Right kidney (tissue), 1 donor: ENCODE results near the gene AP1S1.
"Not testable (repeated sequence)": the region's sequence is repeated elsewhere in the genome, so short reads cannot be mapped to it uniquely, and the experiment has no call there.

ENCODE experiments used
- DNase-seq: peaks from one replicate; pipeline ENCODE4 v3.0.0-alpha.2; 2016

AP1S1 gene

GRCh38 chr7:101123703-101124068 is 30.6 kb upstream of the AP1S1 start:
- DNase-seq, result no peak

DNA sequence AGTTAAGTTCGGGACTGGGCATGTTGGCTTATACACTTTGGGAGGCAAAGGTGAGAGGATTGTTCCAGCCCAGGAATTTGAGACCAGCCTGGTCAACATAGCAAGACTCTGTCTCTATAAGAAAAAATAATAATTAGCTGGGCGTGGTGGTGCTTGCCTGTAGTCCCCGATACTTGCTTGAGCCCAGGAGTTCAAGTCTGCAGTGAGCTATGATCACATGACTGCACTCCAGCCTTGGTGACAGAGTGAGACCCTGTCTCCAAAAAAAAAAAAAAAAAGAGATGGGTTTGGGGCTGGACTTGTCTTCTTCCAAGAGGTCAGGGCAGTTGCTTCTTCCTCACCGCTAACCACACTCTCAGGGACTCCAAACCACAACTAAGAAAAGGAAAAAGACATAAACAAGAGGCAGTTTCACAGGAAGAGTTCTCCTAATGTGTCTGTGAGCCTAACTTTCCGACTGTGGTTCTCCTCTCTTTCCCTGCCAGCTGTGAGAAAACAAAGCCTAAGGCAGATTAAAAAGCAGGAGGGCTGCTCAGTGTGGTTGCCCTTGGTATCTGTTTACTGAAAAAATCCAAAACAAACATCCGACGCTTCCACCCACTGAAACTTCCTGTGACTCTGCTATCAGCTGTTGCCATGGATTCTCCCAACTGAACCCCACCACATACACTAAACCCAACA is 29.8 kb upstream of the AP1S1 start:
- no peak for DNase-seq

DNA sequence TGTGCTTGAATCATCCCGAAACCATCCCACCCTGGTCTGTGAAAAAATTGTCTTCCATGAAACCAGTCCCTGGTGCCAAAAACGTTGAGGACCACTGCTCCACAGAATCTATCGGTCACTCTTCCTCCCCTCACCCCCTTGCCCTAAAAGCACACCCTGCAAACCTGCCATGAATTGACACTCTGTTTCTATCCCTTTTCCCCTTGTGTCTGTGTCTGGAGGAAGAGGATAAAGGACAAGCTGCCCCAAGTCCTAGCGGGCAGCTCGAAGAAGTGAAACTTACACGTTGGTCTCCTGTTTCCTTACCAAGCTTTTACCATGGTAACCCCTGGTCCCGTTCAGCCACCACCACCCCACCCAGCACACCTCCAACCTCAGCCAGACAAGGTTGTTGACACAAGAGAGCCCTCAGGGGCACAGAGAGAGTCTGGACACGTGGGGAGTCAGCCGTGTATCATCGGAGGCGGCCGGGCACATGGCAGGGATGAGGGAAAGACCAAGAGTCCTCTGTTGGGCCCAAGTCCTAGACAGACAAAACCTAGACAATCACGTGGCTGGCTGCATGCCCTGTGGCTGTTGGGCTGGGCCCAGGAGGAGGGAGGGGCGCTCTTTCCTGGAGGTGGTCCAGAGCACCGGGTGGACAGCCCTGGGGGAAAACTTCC is 28.2 kb upstream of the AP1S1 start:
- no peak for DNase-seq

GRCh38 chr7:101126651-101127459 is 27.4 kb upstream of the AP1S1 start, which contains the start of gene SERPINE1:
TSS of gene SERPINE1 (plus strand) at chr7:101127104. CDS start at chr7:101128394, 1,290 bp downstream.
- peak; percentile 76 for DNase-seq

DNA sequence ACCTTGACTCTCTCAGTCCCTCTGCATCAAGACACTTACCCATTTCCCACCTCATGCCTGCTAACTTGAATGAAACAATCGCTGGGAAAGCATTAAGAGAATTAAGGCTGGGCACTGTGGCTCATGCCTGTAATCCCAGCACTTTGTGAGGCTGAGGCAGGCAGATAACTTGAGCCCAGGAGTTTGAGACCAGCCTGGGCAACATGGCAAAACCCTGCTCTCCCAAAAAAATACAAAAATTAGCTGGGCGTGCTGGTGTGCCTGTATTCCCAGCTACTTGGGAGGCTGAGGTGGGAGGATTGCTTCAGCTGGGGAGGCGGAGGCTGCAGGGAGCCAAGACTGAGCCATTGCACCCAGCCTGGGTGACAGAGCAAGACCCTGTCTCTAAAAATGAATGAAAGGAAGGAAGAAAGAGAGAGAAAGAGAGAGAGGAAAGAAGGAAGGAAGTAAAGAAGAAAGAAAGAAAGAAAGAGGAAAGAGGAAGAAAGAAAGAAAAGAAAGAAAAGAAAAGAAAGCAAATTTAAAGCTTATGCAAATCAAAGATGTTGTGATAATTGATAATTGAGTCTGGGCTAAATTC is 26.7 kb upstream of the AP1S1 start:
- DNase-seq, result no peak

DNA sequence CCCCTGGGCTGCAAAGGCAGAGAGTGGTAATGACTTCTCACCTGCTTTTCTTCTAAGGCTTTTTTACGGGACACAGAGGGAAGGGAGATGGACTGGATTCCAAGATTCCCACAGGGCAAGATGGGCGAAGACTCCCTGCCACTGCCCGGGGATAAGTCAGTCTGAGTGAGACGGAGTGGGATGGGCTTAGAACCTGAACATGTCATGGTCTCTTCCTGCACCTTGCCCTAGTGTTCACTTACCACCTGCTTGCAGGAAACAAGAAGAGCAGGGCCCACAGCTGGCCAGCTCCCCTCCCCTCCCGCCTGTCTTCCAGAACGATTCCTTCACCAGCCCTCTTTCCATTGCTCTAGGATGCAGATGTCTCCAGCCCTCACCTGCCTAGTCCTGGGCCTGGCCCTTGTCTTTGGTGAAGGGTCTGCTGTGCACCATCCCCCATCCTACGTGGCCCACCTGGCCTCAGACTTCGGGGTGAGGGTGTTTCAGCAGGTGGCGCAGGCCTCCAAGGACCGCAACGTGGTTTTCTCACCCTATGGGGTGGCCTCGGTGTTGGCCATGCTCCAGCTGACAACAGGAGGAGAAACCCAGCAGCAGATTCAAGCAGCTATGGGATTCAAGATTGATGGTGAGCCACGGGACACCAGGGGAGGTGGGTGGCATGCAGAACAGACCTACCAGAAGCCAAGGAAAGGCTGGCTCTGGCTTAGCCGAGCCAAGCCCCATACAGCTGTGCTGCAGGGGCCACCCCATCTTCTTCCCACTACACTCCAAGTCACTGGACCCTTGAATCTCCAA is 26.0 kb upstream of the AP1S1 start:
- no peak for DNase-seq

DNA sequence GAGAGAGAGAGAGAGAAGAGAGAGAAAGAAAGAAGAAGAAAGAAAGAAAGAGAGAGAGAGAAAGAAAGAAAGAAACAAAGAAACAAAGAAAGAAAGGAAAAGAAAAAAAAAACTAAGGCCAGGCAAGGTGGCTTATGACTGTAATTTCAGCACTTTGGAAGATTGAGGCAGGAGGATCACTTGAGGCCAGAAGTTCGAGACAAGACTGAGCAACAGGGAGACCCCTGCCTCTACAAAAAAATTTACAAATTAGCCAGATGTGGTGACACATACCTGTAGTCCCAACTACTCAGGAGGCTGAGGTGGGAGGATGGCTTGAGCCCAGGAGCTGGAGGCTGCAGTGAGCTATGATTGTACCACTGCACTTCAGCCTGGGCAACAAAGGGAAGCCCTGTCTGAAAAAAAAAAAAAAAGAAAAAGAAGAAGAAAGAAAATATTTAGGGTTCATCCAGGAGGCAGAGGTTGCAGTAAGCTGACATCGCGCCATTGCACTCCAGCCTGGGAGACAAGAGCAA is 24.6 kb upstream of the AP1S1 start:
- DNase-seq, result no peak

GRCh38 chr7:101132626-101133600 is 21.4 kb upstream of the AP1S1 start:
- DNase-seq, result not testable (repeated sequence)

DNA sequence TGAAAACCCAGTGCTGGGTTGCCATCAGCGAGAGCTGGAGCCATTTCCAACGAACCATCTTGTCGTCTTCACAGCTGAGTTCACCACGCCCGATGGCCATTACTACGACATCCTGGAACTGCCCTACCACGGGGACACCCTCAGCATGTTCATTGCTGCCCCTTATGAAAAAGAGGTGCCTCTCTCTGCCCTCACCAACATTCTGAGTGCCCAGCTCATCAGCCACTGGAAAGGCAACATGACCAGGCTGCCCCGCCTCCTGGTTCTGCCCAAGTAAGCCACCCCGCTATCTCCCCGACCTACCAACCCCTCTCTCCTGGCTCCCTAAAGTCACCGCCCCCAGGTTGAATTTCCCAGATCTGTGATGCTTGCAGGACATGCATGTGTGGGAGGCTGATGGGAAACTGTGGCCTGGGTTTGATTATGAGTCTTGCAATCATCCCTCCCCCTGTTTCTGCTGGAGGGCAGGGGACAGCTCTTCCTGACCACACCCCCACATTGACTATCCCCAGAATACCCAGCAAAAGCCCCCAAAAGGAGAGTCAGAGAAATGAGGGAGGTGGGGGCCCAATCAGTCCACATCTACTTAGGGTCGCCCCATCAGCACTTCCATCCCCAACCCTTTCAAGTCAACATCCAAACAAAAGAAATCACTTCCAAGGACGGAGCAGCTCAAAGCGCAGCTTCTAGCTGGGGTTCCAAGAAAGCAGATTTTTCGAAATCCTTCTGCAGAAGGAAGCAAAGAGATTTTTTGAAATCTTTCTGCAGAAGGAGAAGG is 20.5 kb upstream of the AP1S1 start:
- no peak for DNase-seq

DNA sequence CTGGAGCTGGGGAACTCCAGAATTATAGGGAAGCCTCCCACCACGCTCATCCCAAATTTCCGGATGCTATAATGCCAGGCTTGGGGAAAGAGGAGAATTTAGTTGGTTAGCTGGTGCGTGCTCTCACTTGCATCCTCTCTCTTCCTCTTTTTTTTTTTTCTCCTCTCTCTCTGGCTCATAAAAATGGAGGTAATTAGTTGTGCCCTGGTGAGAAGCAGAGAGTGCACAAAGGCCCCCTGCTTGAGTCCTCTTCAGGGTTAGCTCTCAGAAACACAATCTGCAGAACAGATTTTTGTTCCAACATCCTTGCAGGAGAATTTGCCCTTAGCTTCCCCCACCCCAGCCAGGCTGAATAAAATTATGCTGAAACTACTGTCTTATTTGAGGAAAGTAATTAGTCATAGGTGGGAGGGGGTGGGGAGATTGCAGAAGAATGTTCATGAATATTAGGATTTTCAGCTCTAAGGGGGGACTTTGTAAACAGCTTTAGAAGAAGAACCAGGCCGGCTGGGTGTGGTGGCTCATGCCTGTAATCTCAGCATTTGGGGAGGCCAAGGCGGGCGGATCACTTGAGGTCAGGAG is 19.8 kb upstream of the AP1S1 start:
- no peak for DNase-seq

GRCh38 chr7:101137651-101138212 is 16.5 kb upstream of the AP1S1 start:
- DNase-seq, result no peak

DNA sequence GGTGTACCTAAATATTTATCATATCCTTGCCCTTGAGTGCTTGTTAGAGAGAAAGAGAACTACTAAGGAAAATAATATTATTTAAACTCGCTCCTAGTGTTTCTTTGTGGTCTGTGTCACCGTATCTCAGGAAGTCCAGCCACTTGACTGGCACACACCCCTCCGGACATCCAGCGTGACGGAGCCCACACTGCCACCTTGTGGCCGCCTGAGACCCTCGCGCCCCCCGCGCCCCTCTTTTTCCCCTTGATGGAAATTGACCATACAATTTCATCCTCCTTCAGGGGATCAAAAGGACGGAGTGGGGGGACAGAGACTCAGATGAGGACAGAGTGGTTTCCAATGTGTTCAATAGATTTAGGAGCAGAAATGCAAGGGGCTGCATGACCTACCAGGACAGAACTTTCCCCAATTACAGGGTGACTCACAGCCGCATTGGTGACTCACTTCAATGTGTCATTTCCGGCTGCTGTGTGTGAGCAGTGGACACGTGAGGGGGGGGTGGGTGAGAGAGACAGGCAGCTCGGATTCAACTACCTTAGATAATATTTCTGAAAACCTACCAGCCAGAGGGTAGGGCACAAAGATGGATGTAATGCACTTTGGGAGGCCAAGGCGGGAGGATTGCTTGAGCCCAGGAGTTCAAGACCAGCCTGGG is 15.9 kb upstream of the AP1S1 start:
- no peak for DNase-seq

DNA sequence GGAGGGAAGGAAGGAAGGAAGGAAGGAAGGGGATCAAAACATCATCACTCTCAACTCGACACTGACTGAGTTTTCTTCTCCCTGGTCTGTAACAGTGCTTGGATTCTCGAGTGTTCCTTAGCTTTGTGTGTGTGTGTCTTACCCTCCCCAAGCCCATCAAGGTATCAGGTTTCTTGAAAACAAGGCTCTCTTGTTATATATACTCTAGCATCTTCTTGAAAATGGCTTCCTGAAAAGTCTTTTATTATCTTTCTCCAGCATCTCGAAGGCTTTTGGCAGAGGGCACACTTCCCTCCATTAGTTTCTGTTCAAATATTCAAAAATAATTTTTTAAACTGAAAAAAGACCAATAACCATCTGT is 14.0 kb upstream of the AP1S1 start:
- no peak for DNase-seq

DNA sequence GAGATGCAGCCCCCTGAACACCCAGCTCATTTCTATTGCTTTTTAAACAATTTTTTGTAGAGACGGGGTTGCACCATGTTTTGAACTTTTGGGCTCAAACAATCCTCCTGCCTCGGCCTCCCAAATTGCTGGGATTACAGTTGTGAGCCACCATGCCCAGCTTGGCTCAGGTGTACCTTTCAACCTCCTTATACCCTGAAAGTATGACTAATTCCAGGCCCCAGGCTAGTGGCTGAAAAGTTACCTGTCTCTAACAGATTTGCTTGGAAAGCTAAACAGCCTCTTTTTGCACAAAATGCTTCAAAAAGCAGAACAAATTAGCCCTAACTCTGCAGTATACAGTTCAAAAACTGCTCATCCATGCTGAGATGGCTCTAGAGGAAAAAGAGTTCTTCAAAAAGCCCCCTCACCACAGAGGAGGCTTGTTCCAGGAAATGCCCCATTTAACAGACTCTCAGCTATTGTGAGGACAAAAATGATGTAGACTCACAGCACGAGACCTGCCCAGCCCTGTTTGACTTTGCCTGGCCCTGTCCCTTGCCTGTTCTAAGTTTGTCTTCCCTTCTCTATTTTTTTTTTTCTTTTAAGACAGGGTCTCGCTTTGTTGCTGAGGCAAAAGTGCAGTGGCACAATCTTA is 13.4 kb upstream of the AP1S1 start:
- DNase-seq, result no peak

DNA sequence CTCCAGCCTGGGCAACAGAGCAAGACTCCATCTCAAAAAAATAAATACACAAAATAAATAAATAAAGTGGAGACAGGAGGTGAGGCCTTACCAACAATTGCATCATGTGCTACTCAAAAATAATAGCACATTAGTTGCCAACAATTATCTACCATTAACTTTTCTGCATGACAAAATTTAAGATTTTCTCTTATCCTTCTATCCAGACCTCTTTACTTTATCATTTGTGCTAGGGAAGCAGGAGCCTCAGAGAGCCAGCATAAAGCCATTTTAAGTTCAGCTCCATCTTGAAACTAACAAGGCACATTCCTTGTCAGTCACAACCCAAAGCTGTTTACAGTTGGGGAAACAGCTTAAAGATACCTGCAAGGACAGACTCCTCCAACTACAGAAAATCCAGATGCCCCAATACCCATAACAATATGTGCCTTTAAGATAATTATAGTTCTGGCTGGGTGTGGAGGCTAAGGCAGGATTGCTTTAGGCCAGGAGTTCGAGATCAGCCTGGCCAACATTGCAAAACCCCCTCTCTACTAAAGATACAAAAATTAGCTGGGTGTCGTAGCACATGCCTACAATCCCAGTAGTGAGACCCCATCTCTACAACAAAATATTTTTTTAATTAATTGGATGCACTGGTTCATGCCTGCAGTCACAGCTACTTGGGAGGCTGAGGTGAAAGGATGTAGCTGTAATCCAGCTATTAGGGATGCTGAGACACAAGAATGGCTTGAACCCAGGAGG is 2.2 kb upstream of the AP1S1 start:
- DNase-seq, result no peak

DNA sequence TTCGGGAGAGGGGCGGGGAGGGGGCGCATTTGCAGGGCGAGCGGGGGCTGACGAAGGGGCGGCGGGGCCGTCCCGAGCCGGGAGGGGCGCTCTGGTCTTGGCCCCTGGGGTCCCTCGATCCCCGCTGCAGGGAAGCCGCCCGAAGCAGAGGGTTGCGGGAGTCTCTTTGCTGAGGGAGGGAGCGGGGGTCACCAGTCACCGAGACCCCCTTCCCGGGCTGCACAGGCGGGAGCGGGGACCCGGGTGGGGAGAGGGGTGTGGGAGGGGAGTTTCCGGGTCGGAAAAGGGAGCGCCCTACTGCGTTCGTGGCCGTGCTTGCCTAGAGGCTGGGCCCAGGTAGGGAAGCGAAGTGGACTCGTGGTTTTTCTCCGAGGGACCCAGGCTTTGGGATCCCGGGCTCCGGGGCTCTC is 422 bp downstream of the AP1S1 start:
- no peak for DNase-seq

DNA sequence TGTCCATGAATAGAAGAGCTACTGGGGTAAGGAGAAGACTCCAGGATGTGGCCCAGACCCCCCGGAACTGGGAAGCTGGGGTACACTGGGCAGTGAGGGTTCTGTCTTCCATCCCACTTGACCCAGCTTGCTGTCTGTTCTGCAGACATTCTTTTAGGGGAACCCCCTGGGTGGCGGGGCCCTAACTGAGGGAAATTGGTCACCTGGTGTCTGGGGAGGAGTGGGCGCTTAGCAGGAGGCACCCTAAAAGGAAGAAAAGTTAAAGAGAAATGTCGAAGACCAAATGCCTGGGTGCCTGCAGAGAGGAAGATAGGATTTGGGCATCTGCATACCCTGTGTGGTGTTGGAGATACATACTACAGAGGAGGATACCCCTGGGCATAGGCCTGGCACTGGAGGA is 1.0 kb downstream of the AP1S1 start:
- no peak for DNase-seq
